ENCODE measurements around the gene NT5DC1. TPM values are rescaled to one million over a fixed set of nuclear protein-coding genes. Genes with fewer than 3 reads are reported as not detected.

The NT5DC1 gene
- total and polyA plus RNA-seq, 10 of the 15 experiments (the other 5 are each of a cell fraction or from before 2014, with no cell fraction given) = 40.8 to 140 (median 66.8) TPM

DNA sequence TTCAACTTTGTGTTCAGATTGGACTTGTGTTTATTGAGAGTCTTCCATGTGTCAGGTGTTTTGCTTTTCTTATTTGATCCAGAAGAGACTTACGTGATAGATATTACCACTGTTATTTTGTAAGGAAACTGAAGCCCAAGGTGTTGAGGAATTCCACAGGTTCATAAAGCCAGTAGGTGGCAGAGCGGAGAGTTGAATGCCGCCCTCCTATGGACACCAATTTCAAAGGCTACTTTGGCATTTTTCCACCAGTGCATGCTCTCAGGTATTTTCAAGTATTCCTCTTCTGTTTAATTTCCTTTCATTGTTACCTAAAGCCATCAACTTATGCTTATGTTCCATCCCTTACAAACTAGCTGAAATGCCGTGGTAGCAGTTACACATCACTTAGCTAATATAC, 39.3 kb downstream of the NT5DC1 start:
- DNase-seq (ENCODE audit: low read depth, low spot score) (no peak), ATAC-seq (no peak), FAIRE-seq (no peak)
- intact Hi-C loops (cut with micrococcal nuclease; ENCODE audit: unreplicated experiment) = no loop called here
- H4K20me1 ChIP-seq (ENCODE audit: control insufficient read depth, insufficient read depth) = no peaks in the 10 kb centered on the region
- H3K4me2 ChIP-seq (ENCODE audit: control insufficient read depth, insufficient read depth) = no peak overlapping the region
- in situ Hi-C loops (cut with MboI) = no loop called here
- no peaks in the 10 kb centered on the region for H3K27me3 ChIP-seq (replicated peaks in 1 of 2; ENCODE audit: control insufficient read depth in 2 of 2, insufficient read depth in 2 of 2, low read length in 1 of 2)
- CTCF ChIA-PET = interaction anchor here (1.8 kb wide), 1 partner anchor 9 kb away, joined by 6 read pairs; no protein-coding TSS in a partner anchor
- SMC1A ChIA-PET (ENCODE audit: uncharacterized antibody, unreplicated experiment) = interaction anchor here (1.6 kb wide), 1 partner anchor 18 kb away, joined by 5 read pairs; no protein-coding TSS in a partner anchor
- RAD21 ChIA-PET (ENCODE audit: unreplicated experiment) = no interaction called here
- H3K4me1 ChIP-seq (ENCODE audit: control insufficient read depth, insufficient read depth, low read length) = no peaks in the 10 kb centered on the region
- BruUV-seq (replicated peaks) = no TSS peak
- no peak overlapping the region for H3K9ac ChIP-seq (ENCODE audit: control insufficient read depth, insufficient read depth, low read length)
- H3K36me3 ChIP-seq (ENCODE audit: control insufficient read depth in 2 of 2, insufficient read depth in 2 of 2, low read length in 1 of 2) = no peaks in the 10 kb centered on the region; a peak in 1 of 4 replicates
- H3K79me2 ChIP-seq (ENCODE audit: control insufficient read depth, insufficient read depth, low read length) = no peaks in the 10 kb centered on the region
- H3K4me3 ChIP-seq = no peak overlapping the region
- POLR2A ChIA-PET = no interaction called here
- no peak overlapping the region for H3K27ac ChIP-seq (ENCODE audit: control insufficient read depth, insufficient read depth)
- H3K9me3 ChIP-seq (replicated peaks; ENCODE audit: control insufficient read depth, insufficient read depth, low read length) = no peaks in the 10 kb centered on the region
- no peak overlapping the region for H2AFZ ChIP-seq (ENCODE audit: control insufficient read depth, low read depth, low read length)
- 98% methylated on average over 4 of the region's 4 CpGs for WGBS (ENCODE audit: insufficient coverage, insufficient replicate concordance, low lambda C conversion rate, missing lambda C conversion rate)
- TF ChIP-seq MTA2 (IDR thresholded peaks at IDR 0.05; ENCODE audit: low read depth) = no peak
- TF ChIP-seq BMI1 (IDR thresholded peaks at IDR 0.05; ENCODE audit: borderline replicate concordance) = no peak
- TF ChIP-seq ESRRA (IDR thresholded peaks at IDR 0.05; ENCODE audit: low read length) = no peak
- no peak for TF ChIP-seq BRCA1 (IDR thresholded peaks at IDR 0.05; ENCODE audit: low read depth, low read length)
- TF ChIP-seq MEF2A (IDR thresholded peaks at IDR 0.05; ENCODE audit: insufficient read depth, low read depth, low read length) = no peak
- TF ChIP-seq LARP7 (IDR thresholded peaks at IDR 0.05) = no peak
- TF ChIP-seq, protein P1, sequence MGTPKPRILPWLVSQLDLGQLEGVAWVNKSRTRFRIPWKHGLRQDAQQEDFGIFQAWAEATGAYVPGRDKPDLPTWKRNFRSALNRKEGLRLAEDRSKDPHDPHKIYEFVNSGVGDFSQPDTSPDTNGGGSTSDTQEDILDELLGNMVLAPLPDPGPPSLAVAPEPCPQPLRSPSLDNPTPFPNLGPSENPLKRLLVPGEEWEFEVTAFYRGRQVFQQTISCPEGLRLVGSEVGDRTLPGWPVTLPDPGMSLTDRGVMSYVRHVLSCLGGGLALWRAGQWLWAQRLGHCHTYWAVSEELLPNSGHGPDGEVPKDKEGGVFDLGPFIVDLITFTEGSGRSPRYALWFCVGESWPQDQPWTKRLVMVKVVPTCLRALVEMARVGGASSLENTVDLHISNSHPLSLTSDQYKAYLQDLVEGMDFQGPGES (IDR thresholded peaks at IDR 0.05) = no peak
- TF ChIP-seq, protein P2, sequence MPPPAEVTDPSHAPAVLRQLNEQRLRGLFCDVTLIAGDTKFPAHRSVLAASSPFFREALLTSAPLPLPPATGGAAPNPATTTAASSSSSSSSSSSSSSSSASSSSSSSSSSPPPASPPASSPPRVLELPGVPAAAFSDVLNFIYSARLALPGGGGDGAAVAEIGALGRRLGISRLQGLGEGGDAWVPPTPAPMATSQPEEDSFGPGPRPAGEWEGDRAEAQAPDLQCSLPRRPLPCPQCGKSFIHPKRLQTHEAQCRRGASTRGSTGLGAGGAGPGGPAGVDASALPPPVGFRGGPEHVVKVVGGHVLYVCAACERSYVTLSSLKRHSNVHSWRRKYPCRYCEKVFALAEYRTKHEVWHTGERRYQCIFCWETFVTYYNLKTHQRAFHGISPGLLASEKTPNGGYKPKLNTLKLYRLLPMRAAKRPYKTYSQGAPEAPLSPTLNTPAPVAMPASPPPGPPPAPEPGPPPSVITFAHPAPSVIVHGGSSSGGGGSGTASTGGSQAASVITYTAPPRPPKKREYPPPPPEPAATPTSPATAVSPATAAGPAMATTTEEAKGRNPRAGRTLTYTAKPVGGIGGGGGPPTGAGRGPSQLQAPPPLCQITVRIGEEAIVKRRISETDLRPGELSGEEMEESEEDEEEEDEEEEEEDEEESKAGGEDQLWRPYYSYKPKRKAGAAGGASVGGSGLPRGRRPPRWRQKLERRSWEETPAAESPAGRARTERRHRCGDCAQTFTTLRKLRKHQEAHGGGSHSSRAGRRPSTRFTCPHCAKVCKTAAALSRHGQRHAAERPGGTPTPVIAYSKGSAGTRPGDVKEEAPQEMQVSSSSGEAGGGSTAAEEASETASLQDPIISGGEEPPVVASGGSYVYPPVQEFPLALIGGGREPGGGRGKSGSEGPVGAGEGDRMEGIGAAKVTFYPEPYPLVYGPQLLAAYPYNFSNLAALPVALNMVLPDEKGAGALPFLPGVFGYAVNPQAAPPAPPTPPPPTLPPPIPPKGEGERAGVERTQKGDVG (CRISPR knock-in tag; IDR thresholded peaks at IDR 0.05) = no peak
- TF ChIP-seq, protein P3, sequence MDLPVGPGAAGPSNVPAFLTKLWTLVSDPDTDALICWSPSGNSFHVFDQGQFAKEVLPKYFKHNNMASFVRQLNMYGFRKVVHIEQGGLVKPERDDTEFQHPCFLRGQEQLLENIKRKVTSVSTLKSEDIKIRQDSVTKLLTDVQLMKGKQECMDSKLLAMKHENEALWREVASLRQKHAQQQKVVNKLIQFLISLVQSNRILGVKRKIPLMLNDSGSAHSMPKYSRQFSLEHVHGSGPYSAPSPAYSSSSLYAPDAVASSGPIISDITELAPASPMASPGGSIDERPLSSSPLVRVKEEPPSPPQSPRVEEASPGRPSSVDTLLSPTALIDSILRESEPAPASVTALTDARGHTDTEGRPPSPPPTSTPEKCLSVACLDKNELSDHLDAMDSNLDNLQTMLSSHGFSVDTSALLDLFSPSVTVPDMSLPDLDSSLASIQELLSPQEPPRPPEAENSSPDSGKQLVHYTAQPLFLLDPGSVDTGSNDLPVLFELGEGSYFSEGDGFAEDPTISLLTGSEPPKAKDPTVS (IDR thresholded peaks at IDR 0.05; ENCODE audit: low read depth, low read length) = no peak
- TF ChIP-seq CHD4 (IDR thresholded peaks at IDR 0.05) = no peak
- no peak for TF ChIP-seq ZNF24 (IDR thresholded peaks at IDR 0.05)
- TF ChIP-seq, protein P4, sequence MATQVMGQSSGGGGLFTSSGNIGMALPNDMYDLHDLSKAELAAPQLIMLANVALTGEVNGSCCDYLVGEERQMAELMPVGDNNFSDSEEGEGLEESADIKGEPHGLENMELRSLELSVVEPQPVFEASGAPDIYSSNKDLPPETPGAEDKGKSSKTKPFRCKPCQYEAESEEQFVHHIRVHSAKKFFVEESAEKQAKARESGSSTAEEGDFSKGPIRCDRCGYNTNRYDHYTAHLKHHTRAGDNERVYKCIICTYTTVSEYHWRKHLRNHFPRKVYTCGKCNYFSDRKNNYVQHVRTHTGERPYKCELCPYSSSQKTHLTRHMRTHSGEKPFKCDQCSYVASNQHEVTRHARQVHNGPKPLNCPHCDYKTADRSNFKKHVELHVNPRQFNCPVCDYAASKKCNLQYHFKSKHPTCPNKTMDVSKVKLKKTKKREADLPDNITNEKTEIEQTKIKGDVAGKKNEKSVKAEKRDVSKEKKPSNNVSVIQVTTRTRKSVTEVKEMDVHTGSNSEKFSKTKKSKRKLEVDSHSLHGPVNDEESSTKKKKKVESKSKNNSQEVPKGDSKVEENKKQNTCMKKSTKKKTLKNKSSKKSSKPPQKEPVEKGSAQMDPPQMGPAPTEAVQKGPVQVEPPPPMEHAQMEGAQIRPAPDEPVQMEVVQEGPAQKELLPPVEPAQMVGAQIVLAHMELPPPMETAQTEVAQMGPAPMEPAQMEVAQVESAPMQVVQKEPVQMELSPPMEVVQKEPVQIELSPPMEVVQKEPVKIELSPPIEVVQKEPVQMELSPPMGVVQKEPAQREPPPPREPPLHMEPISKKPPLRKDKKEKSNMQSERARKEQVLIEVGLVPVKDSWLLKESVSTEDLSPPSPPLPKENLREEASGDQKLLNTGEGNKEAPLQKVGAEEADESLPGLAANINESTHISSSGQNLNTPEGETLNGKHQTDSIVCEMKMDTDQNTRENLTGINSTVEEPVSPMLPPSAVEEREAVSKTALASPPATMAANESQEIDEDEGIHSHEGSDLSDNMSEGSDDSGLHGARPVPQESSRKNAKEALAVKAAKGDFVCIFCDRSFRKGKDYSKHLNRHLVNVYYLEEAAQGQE (IDR thresholded peaks at IDR 0.05; ENCODE audit: low read depth, low read length) = no peak

Data from GM12878 (cell line).